Tibial artery (tissue), 4 donors: ENCODE measurements around the gene STARD5.

Experiments used
- DNase-seq, 2 donors: peaks; one replicate each; pipeline ENCODE4 v3.0.0-alpha.2; 2019
- H3K27ac ChIP-seq, 2 donors: fragments of 200-600 bp; sonication (generic) in 1 of 2; 1 replicate in 1 of 2; 2 replicates in 1 of 2; pipeline ENCODE4 v1.5.1; 2018 to 2019; ENCODE audit warnings: mild to moderate bottlenecking in 1 of 2
- H3K27me3 ChIP-seq, 2 donors: fragments of 200-600 bp; sonication (generic) in 1 of 2; one replicate each; pipeline versions ENCODE4 v1.5.1 to v1.6.0; 2016 to 2019
- H3K36me3 ChIP-seq, 3 donors: fragments of 200-600 bp; sonication (generic) in 2 of 3; one replicate each; pipeline ENCODE4 v1.5.1; 2016 to 2019; ENCODE audit warnings: mild to moderate bottlenecking in 2 of 3
- H3K4me1 ChIP-seq, 4 donors: fragments of 200-600 bp; sonication (generic) in 2 of 4; 1 replicate in 3 of 4; 2 replicates in 1 of 4; pipeline ENCODE4 v1.5.1; 2016 to 2019
- H3K4me3 ChIP-seq, 2 donors: fragments of 200-600 bp; sonication (generic) in 1 of 2; 1 replicate in 1 of 2; 2 replicates in 1 of 2; pipeline ENCODE4 v1.5.1; 2018 to 2019; ENCODE audit warnings: mild to moderate bottlenecking in 2 of 2
- H3K9me3 ChIP-seq, 3 donors: fragments of 200-600 bp; sonication (generic) in 1 of 3; one replicate each; pipeline ENCODE4 v1.5.1; 2016 to 2019
- CTCF ChIP-seq, 2 experiments: fragments of 200-600 bp in 1 of 2; fragments of 450-650 bp in 1 of 2; IDR thresholded peaks; one replicate each; pipeline ENCODE4 v1.5.1; 2017 to 2019; ENCODE audit warnings: antibody characterized with exemption in 2 of 2, mild to moderate bottlenecking in 1 of 2, moderate library complexity in 1 of 2
- intact Hi-C: fragments of 100-400 bp; cut with DNase I; formaldehyde crosslinking; loops from one replicate; pipeline ENCODE4 v1.15.0; 2023; ENCODE audit warnings: low total_unique reads

Gene STARD5

GRCh38 chr15:81282606-81282895 is 41.4 kb downstream of the STARD5 start:
- intact Hi-C loops = no loop called here

GRCh38 chr15:81281766-81282605 is 42.0 kb downstream of the STARD5 start:
- Histone ChIP-seq H3K9me3 (peaks cover 0 to 5% (median 3%) of the 10 kb centered on the region in 3 donors), H3K27me3 (no peaks in the 10 kb centered on the region), H3K36me3 (peaks cover 0 to 28% (median 19%) of the 10 kb centered on the region in 3 donors), H3K4me3 (no peak overlapping the region), H3K27ac (no peak overlapping the region), H3K4me1 (no peaks in the 10 kb centered on the region)
- peak in 1 of 2 donors; percentile 4 for DNase-seq
- intact Hi-C loops = no loop called here
- no peak for TF ChIP-seq CTCF (IDR thresholded peaks at IDR 0.05)

More at GRCh38 chr15:81282606-81282895, 41.4 kb downstream of the STARD5 start:
- Histone ChIP-seq H3K27me3 (no peaks in the 10 kb centered on the region), H3K36me3 (peaks cover 0 to 28% (median 19%) of the 10 kb centered on the region in 3 donors), H3K9me3 (peaks cover 0 to under 1% (median 0%) of the 10 kb centered on the region in 3 donors), H3K27ac (no peak overlapping the region), H3K4me1 (no peaks in the 10 kb centered on the region), H3K4me3 (no peak overlapping the region)
- no peak for TF ChIP-seq CTCF (IDR thresholded peaks at IDR 0.05)
- peak in 1 of 2 donors; percentile 41 for DNase-seq

GRCh38 chr15:81281456-81281735 is 42.5 kb downstream of the STARD5 start:
- Histone ChIP-seq H3K9me3 (peaks cover 0 to 6% (median 3%) of the 10 kb centered on the region in 3 donors), H3K36me3 (peaks cover 0 to 28% (median 19%) of the 10 kb centered on the region in 3 donors), H3K27me3 (no peaks in the 10 kb centered on the region), H3K27ac (no peak overlapping the region), H3K4me3 (no peak overlapping the region), H3K4me1 (no peaks in the 10 kb centered on the region)
- intact Hi-C loops = no loop called here
- no peak for DNase-seq
- TF ChIP-seq CTCF (IDR thresholded peaks at IDR 0.05) = no peak

GRCh38 chr15:81280696-81281455 is 43.1 kb downstream of the STARD5 start:
- H3K36me3 ChIP-seq = peaks cover 0 to 28% (median 14%) of the 10 kb centered on the region in 3 donors
- intact Hi-C loops = no loop called here
- no peak overlapping the region for H3K4me3 ChIP-seq
- H3K4me1 ChIP-seq = peaks cover 0 to 1% (median under 1%) of the 10 kb centered on the region in 4 donors
- peak in 1 of 2 donors; percentile 32 for DNase-seq
- H3K9me3 ChIP-seq = peaks cover 0 to 6% (median 3%) of the 10 kb centered on the region in 3 donors
- TF ChIP-seq CTCF (IDR thresholded peaks at IDR 0.05) = no peak
- H3K27ac ChIP-seq = no peak overlapping the region
- no peaks in the 10 kb centered on the region for H3K27me3 ChIP-seq

- no peak overlapping the region for H3K27ac ChIP-seq
- intact Hi-C loops = no loop called here
- peaks cover 0 to 8% (median 4%) of the 10 kb centered on the region in 4 donors for H3K4me1 ChIP-seq
- DNase-seq = no peak
- H3K27me3 ChIP-seq = no peaks in the 10 kb centered on the region
- peaks cover 0 to 28% (median 9%) of the 10 kb centered on the region in 3 donors for H3K36me3 ChIP-seq
- TF ChIP-seq CTCF (IDR thresholded peaks at IDR 0.05) = no peak
- H3K9me3 ChIP-seq = peaks cover 0 to 6% (median 3%) of the 10 kb centered on the region in 3 donors
- H3K4me3 ChIP-seq = no peak overlapping the region
Observed at GRCh38 chr15:81279621-81280485, 44.1 kb downstream of the STARD5 start.
